GM19455 (cell line): ENCODE data around the gene SACS.
A peak's percentile ranks its signal among the peaks of the same experiment; 100 is the strongest.

ENCODE experiments used
- ATAC-seq: cut with Tn5 transposase; IDR thresholded peaks from one replicate; pipeline ENCODE4 v1.9.1; 2021; ENCODE audit not compliant: unreplicated experiment

Gene SACS

DNA sequence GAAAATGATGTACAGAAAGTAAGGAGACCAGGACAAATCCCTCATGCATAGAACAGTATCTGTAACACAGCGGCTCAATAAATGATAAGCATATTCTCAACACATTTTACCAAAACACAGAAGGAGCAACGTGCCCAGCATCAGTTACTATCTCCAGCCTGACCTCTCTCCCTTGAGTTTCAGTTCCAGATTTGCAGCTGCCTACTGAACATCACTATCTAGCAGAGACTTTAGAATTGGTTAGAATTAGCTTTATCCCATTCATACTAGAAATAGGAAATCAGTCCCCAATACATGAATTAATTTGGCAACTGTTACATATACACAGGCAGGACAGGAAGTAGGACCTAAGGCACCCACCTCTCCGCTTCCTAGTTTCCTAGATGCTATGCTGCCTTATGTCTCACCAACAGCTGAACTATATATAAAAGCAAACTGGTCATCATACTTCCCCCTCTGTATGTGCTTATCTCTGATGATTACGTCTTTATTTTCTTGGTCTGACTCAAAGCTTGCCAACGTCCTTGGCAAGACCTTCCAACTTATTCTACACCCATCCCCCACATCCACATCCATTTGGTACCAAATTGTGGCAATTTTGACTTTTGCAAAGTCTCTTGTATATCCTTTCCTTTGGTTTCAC is 61.1 kb downstream of the SACS start:
- no peak for ATAC-seq

DNA sequence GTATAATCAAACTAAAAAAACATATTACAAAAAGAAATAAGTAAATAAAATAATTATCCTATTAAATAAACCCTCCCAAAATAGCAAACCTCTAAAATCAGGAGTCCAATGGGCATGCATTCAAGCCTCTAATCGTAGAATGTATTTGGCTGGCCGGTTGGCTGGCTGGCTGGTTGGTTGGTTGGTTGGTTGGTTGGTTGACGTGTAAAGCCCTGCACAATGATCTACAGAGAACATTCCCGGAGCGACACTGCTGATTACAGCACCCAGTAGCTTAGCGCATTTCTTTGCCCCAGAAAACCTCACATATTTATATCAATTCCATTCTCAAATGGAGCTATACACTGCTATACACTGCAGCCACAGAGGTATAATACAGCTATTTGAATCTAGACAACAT is 65.6 kb downstream of the SACS start:
- no peak for ATAC-seq

DNA sequence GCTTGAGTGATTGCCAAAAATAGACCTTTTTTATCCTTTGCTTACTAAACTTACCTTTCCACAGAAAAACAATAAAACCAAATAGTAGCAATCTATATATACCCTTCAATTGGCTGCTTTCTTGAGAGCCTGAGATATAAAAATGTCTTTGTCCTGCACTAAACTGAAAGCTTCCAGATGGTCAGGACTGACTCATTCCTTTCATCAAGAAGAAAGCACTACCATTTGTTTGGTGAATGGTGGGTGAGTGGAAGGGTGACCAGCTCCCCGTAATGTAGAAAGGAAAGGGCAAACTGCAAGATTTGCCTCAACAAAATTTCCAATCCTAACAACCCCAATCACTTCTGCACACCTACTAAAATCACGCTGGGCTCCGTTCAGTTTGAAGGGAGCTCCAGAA is 67.8 kb downstream of the SACS start:
- no peak for ATAC-seq

DNA sequence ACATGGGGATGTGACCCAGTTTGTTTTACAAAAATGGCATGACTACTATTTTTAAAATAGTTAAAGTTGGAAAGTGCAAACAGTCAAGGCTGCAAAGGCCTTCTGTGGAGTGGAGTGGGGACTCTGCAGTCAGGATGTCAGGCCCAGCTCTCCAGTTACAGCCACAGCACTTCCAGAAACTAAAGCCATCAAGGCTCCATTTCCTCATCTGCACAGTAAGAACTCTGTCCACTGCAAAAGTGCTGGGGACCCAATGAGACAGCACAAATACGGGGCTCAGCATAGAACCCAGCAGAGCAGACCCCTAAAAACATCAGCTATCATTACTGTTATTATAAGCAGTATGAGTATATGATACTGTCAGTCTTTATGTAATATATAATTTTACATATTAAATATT is 73.6 kb downstream of the SACS start:
- ATAC-seq = no peak

DNA sequence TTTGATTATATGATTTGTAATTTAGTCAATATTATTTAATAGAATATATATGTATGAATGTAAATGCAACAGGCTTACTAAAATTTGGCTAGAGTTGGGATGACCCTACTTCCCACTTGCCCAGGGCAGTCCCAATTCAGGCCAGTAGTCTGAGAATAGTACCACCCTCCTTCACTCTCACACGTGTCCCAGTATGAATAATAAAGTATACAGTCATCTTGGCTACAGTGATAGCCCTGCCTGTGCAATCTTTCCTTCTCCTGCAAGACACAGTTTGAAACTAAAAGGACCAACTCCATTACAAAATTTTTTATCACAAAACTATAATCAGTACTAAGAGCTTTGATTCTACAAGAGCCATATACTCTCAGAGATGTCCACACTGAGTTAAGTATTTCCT is 76.2 kb downstream of the SACS start:
- ATAC-seq = no peak

DNA sequence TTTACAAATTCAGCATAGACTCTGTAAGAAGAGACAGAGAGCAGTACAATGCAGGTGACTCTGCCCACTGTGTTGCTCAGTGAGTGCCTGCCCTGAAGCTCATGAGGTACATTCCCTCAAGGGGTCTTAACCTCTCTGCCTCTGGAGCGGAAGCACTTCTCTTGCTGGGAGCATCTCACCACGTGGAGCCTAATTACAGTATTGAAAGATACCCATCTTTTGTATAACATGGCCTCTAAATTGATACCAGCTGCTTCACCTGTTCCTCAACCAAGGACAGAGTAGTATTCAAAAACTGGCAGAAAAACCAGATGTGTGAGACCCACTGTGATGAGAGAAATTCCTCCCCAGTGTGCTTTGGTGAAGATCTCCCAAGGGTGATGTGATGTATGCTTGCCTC is 77.1 kb downstream of the SACS start:
- ATAC-seq = no peak

DNA sequence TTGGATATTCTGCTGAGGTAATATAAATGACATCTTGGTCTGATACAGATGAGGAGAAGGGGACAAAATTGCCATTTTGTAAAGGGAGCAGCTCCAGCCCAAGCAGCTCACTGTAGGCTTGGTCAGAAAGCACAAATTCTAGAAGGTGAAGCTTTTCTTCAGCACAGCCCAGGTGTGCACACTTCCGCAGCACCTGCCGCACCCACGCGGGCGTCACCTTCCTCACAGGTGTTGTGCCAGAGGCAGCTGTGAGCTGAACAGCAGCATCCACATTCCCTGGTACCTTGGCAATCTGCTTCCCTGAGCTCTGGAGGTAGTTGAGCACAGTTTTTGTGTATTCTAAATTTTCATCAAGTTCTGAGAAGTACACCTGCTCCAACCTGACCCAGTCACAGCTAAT is 79.0 kb downstream of the SACS start:
- no peak for ATAC-seq

DNA sequence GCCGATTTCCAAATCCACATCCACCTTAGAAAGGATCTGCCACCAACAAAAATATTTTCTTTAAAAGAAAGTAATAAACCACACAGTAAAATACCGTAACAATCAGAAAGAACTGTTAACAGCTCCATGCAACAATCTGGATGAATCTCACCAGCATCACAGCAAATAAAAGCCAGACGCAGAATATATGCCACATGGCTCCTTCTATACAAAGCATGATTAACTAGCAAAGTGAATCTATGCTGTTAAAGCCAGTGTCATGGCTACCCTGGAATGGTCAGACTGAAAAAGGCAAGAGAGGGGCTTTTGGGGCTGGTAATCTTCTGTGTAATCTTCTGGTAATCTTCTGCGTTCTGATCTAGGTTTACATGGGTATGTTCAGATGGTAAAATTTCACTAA is 81.3 kb downstream of the SACS start:
- ATAC-seq = no peak

DNA sequence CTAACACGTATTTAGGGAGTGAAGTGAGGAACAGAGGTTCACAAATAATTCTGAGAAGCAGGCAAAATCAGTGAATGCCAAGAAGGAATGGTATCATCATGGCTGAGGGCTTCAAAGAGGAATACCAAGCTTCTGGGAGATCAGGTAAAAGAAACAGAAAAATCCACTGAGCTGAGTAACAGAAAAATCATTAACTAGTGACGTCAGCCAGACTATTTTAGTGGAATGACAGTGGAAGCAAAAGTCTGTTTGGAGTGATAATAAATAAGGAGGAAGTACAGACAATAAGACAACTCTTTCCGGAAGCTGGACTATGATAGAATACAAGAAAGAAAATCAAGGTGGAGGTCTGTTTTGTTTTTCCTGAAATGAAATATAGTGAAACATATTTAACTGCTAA is 83.5 kb downstream of the SACS start:
- no peak for ATAC-seq

DNA sequence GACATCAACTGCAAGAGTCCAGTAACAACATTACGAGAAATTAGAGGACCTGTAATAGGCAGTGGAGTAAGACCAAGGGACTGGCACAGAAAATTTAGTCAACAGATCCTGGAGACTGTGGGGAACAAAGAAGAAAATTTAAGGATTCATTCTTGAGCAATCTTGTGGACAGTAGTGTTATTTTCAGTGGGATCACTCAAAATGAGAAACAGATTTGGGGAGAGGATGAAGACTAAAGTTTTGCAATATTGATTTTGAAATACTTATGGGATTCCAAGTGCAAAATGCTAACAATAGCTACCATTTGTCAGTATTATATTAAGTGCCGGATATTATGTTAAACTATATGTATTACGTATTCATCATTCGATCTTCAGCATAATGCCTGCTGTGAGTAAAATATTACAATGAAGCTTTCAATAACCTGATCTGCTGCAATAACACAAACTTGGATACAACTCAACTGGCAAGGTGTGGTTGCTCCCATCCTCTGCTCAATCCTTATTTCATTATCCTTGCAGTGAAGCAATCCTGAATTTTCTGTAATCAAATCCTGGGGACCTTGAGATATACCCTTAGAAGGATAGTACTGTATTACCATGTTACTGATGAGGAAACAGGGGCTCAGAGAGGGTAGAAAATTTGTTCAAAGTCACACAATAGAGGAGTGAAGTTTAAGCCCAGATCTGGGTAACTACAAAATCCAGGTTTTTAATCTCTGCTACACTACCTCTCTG is 84.2 kb downstream of the SACS start:
- no peak for ATAC-seq

DNA sequence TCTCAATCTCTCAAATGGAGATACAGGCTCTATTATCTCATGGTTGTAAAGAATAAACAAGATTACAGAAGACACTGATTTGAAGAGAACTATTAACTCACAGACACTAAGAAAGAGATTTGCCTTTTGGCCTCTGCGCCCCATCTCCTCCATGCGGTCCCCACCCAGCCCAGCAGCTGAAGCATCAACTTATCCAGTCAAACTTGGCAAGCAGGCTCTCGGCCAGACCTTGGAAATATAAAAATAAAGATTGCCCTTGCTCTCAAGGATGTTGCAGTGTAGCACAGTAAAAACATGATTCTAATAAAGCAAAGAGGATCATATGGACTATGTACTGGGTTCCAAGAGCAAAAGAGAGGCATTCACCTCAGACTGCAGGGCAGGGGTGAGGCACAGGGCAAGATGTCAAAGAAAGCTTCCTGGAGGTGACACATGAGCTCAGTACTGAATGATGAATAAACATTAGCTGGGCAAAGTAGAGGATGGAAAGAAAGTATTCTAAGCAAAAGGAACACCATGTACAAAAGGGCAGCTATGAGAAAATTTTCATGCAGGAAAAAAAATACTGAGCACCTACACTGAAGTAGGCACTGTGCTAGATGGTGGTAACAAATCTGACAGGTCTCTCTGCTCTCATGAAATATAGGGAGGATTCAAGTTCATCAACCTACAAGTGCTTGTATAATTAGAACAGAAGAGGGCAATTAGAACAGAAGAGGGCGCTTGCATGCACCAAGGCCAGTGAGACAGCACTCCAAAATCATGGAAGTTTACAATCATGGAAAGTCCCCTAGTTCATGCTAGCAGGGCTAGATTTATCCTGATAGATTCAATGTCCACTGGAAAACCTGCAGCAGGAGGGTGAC is 85.0 kb downstream of the SACS start:
- ATAC-seq = no peak

DNA sequence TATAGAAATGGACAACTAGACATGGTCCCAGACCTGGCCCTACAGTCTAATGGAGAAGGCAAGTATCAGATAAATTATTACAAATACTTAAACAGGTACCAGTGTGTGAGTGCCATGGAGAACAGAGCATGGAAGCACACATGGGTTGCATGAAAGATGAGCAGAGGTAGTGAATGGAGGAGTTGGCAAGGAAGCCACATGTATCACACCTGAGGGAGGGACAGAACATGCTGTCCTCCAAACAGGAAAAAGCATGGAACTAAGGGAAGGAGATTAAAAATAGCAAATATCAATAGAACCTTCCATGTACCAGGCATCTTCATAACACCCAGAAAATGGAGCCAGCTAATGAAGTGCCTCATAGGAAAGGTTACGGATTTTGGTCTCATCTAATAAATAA is 85.9 kb downstream of the SACS start:
- ATAC-seq = no peak

DNA sequence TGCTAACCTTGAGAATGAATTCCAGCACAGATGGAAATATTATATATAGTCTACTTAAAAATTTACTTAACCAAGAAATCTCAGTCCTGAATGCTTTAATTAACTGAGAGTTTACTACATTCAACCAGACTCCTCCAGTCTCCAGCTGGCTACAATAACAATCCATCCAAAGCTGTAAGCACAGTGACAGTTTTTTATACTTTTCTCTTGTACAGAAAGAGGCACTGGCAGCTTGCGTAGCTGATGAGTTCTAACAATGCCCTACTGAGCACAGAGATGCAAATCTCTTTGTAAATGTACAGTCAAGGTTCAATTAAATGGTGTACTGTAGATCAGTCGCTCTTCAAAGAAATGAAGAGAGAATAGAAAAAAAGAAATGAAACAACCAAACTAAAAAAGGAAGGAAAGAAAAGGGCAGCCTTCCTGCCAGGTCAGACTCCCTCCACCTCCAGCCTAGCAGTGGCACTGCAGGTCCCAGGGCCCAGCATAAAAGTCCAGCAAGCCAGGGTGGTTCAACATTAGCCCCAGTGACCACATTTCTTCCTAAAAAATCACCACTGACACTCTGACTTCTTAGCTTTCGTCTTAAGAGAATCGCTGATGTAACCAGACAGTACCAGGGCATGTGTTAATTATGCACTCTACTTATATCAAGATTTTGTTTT is 88.4 kb downstream of the SACS start:
- ATAC-seq = no peak

DNA sequence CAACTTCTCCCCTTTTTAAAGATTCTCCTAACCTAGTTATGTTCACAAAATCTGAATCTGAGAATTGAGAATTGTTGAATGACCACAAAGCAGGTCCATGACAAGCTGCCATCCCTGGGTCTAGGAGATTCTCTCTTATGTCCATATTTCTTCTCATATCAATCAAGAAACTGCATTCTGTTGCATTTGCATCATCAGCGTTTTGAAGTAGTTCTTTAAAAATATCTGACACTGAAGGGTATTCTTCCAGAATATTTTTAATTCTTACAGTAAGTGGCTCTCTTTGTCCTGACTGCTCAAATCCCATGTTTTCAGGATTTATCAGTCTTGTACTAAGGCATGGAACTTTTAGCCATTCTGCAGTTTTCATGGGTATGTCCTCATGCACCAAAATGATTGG is 94.3 kb downstream of the SACS start:
- ATAC-seq = no peak

DNA sequence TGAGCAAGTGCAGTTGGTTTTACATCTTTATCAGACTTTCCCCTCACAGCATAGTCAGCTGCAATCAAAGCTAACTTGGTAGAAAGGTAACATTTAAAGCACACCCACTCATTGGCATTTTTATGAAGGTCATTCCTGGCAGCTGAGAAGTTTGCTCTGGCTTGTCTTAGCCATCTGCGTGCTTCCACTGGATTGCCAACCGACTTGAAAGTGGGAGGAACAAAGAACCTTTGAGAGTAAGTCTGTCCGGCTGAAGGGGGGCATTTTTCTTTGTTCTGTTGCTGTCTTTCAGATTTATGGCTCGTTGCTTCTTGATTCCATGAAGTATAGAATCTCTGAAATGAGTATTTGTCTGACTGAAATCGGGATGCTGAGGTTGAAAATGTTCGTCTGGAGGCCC is 103.1 kb downstream of the SACS start:
- no peak for ATAC-seq

DNA sequence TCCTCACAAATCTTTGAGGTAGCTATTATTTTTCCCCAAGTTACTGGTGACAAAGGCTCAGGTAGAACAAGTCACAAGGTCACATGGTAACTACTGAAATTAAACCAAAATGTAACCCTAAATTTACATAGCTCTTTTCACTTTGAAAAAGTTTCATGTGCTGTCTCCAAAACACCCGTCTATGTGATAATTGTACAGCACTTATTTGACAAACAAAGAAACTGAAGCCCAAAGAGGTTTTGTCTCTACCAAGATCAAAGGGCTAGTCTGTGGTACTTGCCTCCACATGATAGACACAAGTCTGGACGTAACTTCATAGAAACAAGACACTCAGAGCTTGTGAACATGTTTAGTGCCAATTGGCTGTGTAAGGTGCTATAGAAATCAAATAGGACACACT is 108.3 kb downstream of the SACS start:
- no peak for ATAC-seq

DNA sequence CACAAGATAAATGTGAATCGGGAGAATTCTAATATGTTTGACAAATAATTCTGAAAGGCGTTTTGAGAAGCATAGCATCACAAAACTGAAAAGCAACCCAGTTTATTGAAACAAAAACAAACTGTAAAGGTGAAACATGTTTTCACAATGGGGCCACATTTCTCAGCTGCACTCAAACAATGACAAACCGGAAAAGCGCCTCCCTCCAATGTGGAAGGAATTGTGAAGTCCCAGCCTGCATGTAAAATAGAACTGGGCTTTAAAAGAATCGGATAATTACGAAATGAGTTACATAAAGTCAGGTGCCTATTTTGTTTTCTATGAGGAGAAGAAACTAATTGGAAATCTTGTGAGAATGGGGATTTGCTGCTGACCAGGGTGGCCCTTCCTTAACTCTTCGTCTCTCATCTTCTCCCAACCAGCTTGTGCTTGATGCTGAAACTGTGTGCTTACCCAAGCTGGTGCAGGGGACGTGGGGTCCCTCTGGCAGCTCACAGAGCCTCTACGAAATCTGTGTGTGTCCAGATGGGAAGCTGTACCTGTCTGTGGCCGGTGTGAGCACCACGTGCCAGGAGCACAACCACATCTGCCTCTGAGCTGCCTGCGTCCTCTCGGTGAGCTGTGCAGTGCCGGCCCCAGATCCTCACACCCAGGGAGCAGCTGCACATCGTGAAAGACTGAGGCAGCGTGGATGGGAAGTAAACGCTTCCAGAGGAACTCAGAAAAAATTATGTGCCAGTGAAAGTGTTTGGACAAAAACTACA is 109.4 kb downstream of the SACS start:
- ATAC-seq = no peak

DNA sequence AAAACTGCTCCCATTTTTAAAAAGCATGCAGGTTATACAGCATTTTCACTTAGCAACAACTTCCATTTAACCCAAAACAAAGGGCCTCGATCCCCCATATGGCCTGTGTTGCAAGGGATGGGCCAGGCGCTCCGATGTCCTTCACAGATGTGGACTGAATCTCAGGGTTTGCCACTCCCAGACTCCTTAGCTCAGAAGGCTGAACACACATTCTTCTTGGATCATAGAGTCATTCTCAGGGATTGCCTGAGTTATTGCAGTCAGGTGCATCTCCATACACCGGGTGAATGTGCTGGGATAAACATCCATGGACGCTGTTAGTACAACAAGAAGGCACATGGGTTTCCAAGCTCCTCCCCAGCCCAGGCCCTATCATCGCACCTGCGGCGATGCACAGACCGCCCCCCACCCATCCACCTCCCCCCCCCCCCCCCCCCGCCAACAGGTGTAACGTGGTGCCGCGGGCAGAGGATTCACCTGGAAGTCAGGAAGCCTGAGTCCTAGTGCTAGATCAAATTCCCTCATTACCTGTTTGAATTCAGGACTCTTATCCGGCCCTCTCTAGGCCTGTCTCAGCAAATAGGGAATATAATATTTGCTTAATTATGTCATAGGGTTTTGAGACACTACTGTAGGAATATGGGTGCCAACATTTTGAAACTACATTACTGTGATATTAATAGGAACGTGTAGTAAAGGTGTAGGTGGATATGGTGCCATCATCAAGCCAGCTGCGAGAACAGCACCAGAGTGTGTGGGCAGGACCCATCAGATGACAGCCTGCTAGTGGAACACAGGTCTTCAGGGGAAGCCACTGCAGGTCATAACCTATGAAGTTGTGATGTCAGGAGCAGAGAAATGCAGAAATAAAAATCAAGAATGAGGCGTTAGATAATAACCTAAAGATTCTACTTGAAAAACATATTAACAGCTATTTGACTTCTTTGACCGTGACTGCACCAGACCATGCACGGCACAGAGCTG is 110.9 kb downstream of the SACS start:
- ATAC-seq = no peak

DNA sequence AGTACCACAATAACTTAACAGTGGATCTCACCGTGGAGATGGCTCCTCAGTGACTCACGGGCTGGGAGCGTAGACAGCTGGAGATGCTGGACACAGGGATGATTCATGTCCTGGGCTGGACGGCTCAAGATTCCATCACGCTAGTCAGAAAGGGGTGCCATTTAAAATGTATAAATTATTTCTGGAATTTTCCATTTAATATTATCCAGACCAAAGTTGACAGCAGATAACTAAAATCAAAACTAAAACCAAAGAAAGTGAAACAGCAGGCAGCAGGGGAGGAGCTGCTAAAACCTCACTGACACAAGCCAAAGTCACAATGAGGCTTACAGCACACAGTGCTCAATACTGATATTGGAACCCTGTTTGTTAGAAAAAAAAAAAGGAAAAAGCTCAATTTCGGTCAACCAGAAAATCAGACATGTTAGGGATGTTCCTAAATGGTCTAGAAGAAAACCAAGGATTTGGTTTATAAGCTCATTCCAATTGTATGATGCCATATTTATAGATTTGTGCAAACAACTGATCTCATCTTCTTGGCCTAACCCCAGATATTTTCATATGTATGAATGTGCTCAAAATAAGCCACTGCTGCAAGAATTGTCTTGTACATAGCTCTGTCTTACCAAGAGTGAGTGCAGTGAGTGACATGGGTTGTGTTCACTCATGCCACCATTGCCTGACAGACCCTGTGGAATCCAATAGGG is 111.8 kb downstream of the SACS start:
- peak; percentile 76 for ATAC-seq
